ENCODE measurements around the gene CRACDL.

Gene CRACDL

GRCh38 chr2:98751748-98752147 lies 184.3 kb downstream of the CRACDL start:
- DNase-seq (ENCODE audit: low read depth) = no peak
- no peak overlapping the region for H3K4me3 ChIP-seq (ENCODE audit: control insufficient read depth, low read depth, low read length)
- no peak for TF ChIP-seq CTCF (IDR thresholded peaks at IDR 0.05; ENCODE audit: control insufficient read depth, insufficient read depth, low read depth, low read length, missing control alignments)

GRCh38 chr2:98750593-98751282 lies 185.3 kb downstream of the CRACDL start:
- TF ChIP-seq CTCF (IDR thresholded peaks at IDR 0.05; ENCODE audit: control insufficient read depth, insufficient read depth, low read depth, low read length, missing control alignments) = no peak
- no peak overlapping the region for H3K4me3 ChIP-seq (ENCODE audit: control insufficient read depth, low read depth, low read length)
- no peak for DNase-seq (ENCODE audit: low read depth)

GRCh38 chr2:98749066-98749450 lies 187.0 kb downstream of the CRACDL start:
- DNase-seq (ENCODE audit: low read depth) = no peak
- no peak for TF ChIP-seq CTCF (IDR thresholded peaks at IDR 0.05; ENCODE audit: control insufficient read depth, insufficient read depth, low read depth, low read length, missing control alignments)
- no peak overlapping the region for H3K4me3 ChIP-seq (ENCODE audit: control insufficient read depth, low read depth, low read length)

GRCh38 chr2:98748292-98749065 lies 187.5 kb downstream of the CRACDL start:
- DNase-seq (ENCODE audit: low read depth) = no peak
- no peak for TF ChIP-seq CTCF (IDR thresholded peaks at IDR 0.05; ENCODE audit: control insufficient read depth, insufficient read depth, low read depth, low read length, missing control alignments)
- H3K4me3 ChIP-seq (ENCODE audit: control insufficient read depth, low read depth, low read length) = no peak overlapping the region

- DNase-seq (ENCODE audit: low read depth) = no peak
- H3K4me3 ChIP-seq (ENCODE audit: control insufficient read depth, low read depth, low read length) = no peak overlapping the region
- TF ChIP-seq CTCF (IDR thresholded peaks at IDR 0.05; ENCODE audit: control insufficient read depth, insufficient read depth, low read depth, low read length, missing control alignments) = no peak
Measured at GRCh38 chr2:98747888-98748287, 188.1 kb downstream of the CRACDL start.

GRCh38 chr2:98746426-98746825 lies 189.6 kb downstream of the CRACDL start:
- H3K4me3 ChIP-seq (ENCODE audit: control insufficient read depth, low read depth, low read length) = no peak overlapping the region
- no peak for TF ChIP-seq CTCF (IDR thresholded peaks at IDR 0.05; ENCODE audit: control insufficient read depth, insufficient read depth, low read depth, low read length, missing control alignments)
- no peak for DNase-seq (ENCODE audit: low read depth)
